G401 (cell line): Measurements from ENCODE around the gene TXNDC11. TPM values are rescaled to one million over a fixed set of nuclear protein-coding genes. Genes with fewer than 3 reads are reported as not detected.

Experiments
- total RNA-seq: library from RNA; depleted of rRNA; stranded (reverse); fragments of >200 nt; shearing (Covaris generic); gene quantifications from 2 replicates; pipeline ENCODE4 v1.2.3, GENCODE V29; 2014; rRNA removed

Gene TXNDC11
- total RNA-seq, 1 experiment from 2014 or later, result 25.4 TPM

Other genes with a start within 250 kb of the TXNDC11 start
- gene LITAF, start 155.9 kb downstream of the TXNDC11 start, total RNA-seq, result 43.3 and 50.5 TPM in 2 replicates
- gene SNN, start 74.4 kb downstream of the TXNDC11 start, total RNA-seq, result 18.2 and 28.1 TPM in 2 replicates
- 37.0 and 54.2 TPM in 2 replicates for gene ZC3H7A, start 54.4 kb upstream of the TXNDC11 start, total RNA-seq
- gene RSL1D1, start 108.7 kb upstream of the TXNDC11 start, total RNA-seq, result 391 and 624 TPM in 2 replicates
- gene GSPT1, start 173.1 kb upstream of the TXNDC11 start, total RNA-seq, result 22.8 and 26.5 TPM in 2 replicates
- 0.43 and 0.47 TPM in 2 replicates for gene NPIPB2, start 199.2 kb upstream of the TXNDC11 start, total RNA-seq
- not detected in 2 replicates for gene TNFRSF17, start 222.4 kb upstream of the TXNDC11 start, total RNA-seq
- 6.7 and 7.7 TPM in 2 replicates for gene SNX29, start 233.9 kb upstream of the TXNDC11 start, total RNA-seq